Skeletal muscle cell (primary cell): ENCODE measurements around the gene PLAGL2.

Experiments
- DNase-seq: peaks from one replicate; pipeline ENCODE4 v3.0.0-alpha.2; 2010; ENCODE audit warnings: low read depth
- H3K4me3 ChIP-seq: 2 replicates; pipeline ENCODE4 v1.5.1; 2011; ENCODE audit warnings: low read depth, mild to moderate bottlenecking, control low read depth, low read length, moderate library complexity

The PLAGL2 gene

GRCh38 chr20:32158943-32159660 lies 48.4 kb downstream of the PLAGL2 start:
- no peak for DNase-seq
- H3K4me3 ChIP-seq: no peak overlapping the region

GRCh38 chr20:32158351-32158750 lies 49.2 kb downstream of the PLAGL2 start:
- DNase-seq: no peak
- no peak overlapping the region for H3K4me3 ChIP-seq

- H3K4me3 ChIP-seq: no peak overlapping the region
- DNase-seq: no peak
Measured at GRCh38 chr20:32157611-32158010, 49.9 kb downstream of the PLAGL2 start.

- no peak for DNase-seq
- no peak overlapping the region for H3K4me3 ChIP-seq
Measured at GRCh38 chr20:32155017-32155981, 52.2 kb downstream of the PLAGL2 start.

GRCh38 chr20:32153771-32154170 lies 53.8 kb downstream of the PLAGL2 start:
- no peak for DNase-seq
- no peak overlapping the region for H3K4me3 ChIP-seq

- H3K4me3 ChIP-seq: no peak overlapping the region
- no peak for DNase-seq
Measured at GRCh38 chr20:32153156-32153665, 54.3 kb downstream of the PLAGL2 start.

GRCh38 chr20:32152421-32153155 lies 55.0 kb downstream of the PLAGL2 start:
- DNase-seq: no peak
- H3K4me3 ChIP-seq: no peak overlapping the region

- no peak for DNase-seq
- no peak overlapping the region for H3K4me3 ChIP-seq
Measured at GRCh38 chr20:32150291-32150848, 57.2 kb downstream of the PLAGL2 start.

GRCh38 chr20:32149566-32150170 lies 57.9 kb downstream of the PLAGL2 start:
- no peak overlapping the region for H3K4me3 ChIP-seq
- DNase-seq: no peak

- no peak for DNase-seq
- H3K4me3 ChIP-seq: no peak overlapping the region
Measured at GRCh38 chr20:32144898-32145662, 62.5 kb downstream of the PLAGL2 start.

- no peak for DNase-seq
- H3K4me3 ChIP-seq: no peak overlapping the region
Measured at GRCh38 chr20:32142991-32143390, 64.6 kb downstream of the PLAGL2 start.
